Measurements from ENCODE around the gene IL37.
A peak's percentile ranks its signal among the peaks of the same experiment; 100 is the strongest.

IL37 gene

GRCh38 chr2:112938904-112939303, 27.9 kb downstream of the IL37 start:
- H3K9me3 ChIP-seq = no peaks in the 10 kb centered on the region
- DNase-seq = no peak
- H3K4me1 ChIP-seq = no peaks in the 10 kb centered on the region
- no peak overlapping the region for H3K4me3 ChIP-seq (ENCODE audit: low read depth, low read length)
- H3K36me3 ChIP-seq = no peaks in the 10 kb centered on the region
- H3K27me3 ChIP-seq = no peaks in the 10 kb centered on the region
- no peak for TF ChIP-seq CTCF (IDR thresholded peaks at IDR 0.05; ENCODE audit: low read depth, low read length)

GRCh38 chr2:112939425-112939824, 28.5 kb downstream of the IL37 start:
- Histone ChIP-seq H3K9me3 (no peaks in the 10 kb centered on the region), H3K4me3 (ENCODE audit: low read depth, low read length) (no peak overlapping the region), H3K36me3 (no peaks in the 10 kb centered on the region), H3K27me3 (no peaks in the 10 kb centered on the region), H3K4me1 (no peaks in the 10 kb centered on the region)
- no peak for TF ChIP-seq CTCF (IDR thresholded peaks at IDR 0.05; ENCODE audit: low read depth, low read length)
- no peak for DNase-seq

- no peak for DNase-seq
- Histone ChIP-seq H3K27me3 (no peaks in the 10 kb centered on the region), H3K4me1 (no peaks in the 10 kb centered on the region), H3K36me3 (no peaks in the 10 kb centered on the region), H3K4me3 (ENCODE audit: low read depth, low read length) (no peak overlapping the region), H3K9me3 (no peaks in the 10 kb centered on the region)
- no peak for TF ChIP-seq CTCF (IDR thresholded peaks at IDR 0.05; ENCODE audit: low read depth, low read length)
Measured at GRCh38 chr2:112940859-112941625, 30.1 kb downstream of the IL37 start.

- peak; percentile 60 for DNase-seq
- H3K4me1 ChIP-seq = no peaks in the 10 kb centered on the region
- no peaks in the 10 kb centered on the region for H3K9me3 ChIP-seq
- TF ChIP-seq CTCF (IDR thresholded peaks at IDR 0.05; ENCODE audit: low read depth, low read length) = peak; percentile 66
- no peaks in the 10 kb centered on the region for H3K27me3 ChIP-seq
- no peaks in the 10 kb centered on the region for H3K36me3 ChIP-seq
- no peak overlapping the region for H3K4me3 ChIP-seq (ENCODE audit: low read depth, low read length)
Measured at GRCh38 chr2:112941753-112942653, 31.0 kb downstream of the IL37 start.

GRCh38 chr2:112942654-112943002, 31.7 kb downstream of the IL37 start:
- no peaks in the 10 kb centered on the region for H3K27me3 ChIP-seq
- TF ChIP-seq CTCF (IDR thresholded peaks at IDR 0.05; ENCODE audit: low read depth, low read length) = no peak
- no peaks in the 10 kb centered on the region for H3K4me1 ChIP-seq
- H3K4me3 ChIP-seq (ENCODE audit: low read depth, low read length) = no peak overlapping the region
- no peaks in the 10 kb centered on the region for H3K36me3 ChIP-seq
- DNase-seq = no peak
- H3K9me3 ChIP-seq = no peaks in the 10 kb centered on the region

- H3K4me1 ChIP-seq = no peaks in the 10 kb centered on the region
- no peaks in the 10 kb centered on the region for H3K36me3 ChIP-seq
- DNase-seq = no peak
- TF ChIP-seq CTCF (IDR thresholded peaks at IDR 0.05; ENCODE audit: low read depth, low read length) = no peak
- no peaks in the 10 kb centered on the region for H3K27me3 ChIP-seq
- H3K4me3 ChIP-seq (ENCODE audit: low read depth, low read length) = no peak overlapping the region
- no peaks in the 10 kb centered on the region for H3K9me3 ChIP-seq
Measured at GRCh38 chr2:112944971-112945370, 34.0 kb downstream of the IL37 start.
